Measurements from ENCODE around the gene NTHL1. TPM values are rescaled to one million over a fixed set of nuclear protein-coding genes. Genes with fewer than 3 reads are reported as not detected.

Gene NTHL1
- total RNA-seq: 10 to 100 TPM in 1 of 4 donors, 1 to 10 TPM in 3; 3.5 to 13.6 (median 6.4) TPM

GRCh38 chr16:2047330-2048115 is at the start of gene NTHL1, which contains the start of gene TSC2:
NTHL1 (minus strand) TSS chr16:2047834; CDS start chr16:2047823, 11 bp downstream.
TSC2 (plus strand) TSS chr16:2047985; CDS start chr16:2048616, 631 bp downstream.
- H3K36me3 ChIP-seq: peaks cover 0 to 20% of the 10 kb centered on the region in 2 donors
- ATAC-seq: peak; percentile 98 to 99
- peaks cover 19 to 30% of the 10 kb centered on the region in 2 donors for H3K4me1 ChIP-seq
- intact Hi-C loops (cut with DNase I; ENCODE audit: low total_unique reads): loop anchor here (1.0 to 5.0 kb wide), 2 partner anchors 24 to 975 kb away; partner anchors contain the start of genes HCFC1R1, THOC6 and TNFRSF12A
- peak within 1 kb of the TSS; percentile 71 to 91 (median 86) for H3K4me3 ChIP-seq
- DNase-seq: peak; percentile 93 to 94
- TF ChIP-seq POLR2A (IDR thresholded peaks at IDR 0.05): peak in 1 of 2 donors; percentile 45
- TF ChIP-seq CTCF (IDR thresholded peaks at IDR 0.05 in 4 of 5, conservative IDR thresholded peaks at IDR 0.05 in 1 of 5): peak in 4 of 5 experiments; percentile 39 to 70 (median 49)
- in situ Hi-C loops (cut with MboI; ENCODE audit: low sequenced_read_pairs in 4 of 4): no loop called here
- no peaks in the 10 kb centered on the region for H3K9me3 ChIP-seq
- peak within 1 kb of the TSS; percentile 70 to 88 (median 78) for H3K27ac ChIP-seq
- H3K27me3 ChIP-seq: no peaks in the 10 kb centered on the region

GRCh38 chr16:2096853-2097595 is 49.4 kb upstream of the NTHL1 start:
- intact Hi-C loops (cut with DNase I; ENCODE audit: low total_unique reads): no loop called here
- H3K4me3 ChIP-seq: no peak overlapping the region
- no peak for ATAC-seq
- no peak for TF ChIP-seq CTCF (IDR thresholded peaks at IDR 0.05 in 4 of 5, conservative IDR thresholded peaks at IDR 0.05 in 1 of 5)
- no peak for TF ChIP-seq POLR2A (IDR thresholded peaks at IDR 0.05)
- H3K9me3 ChIP-seq: no peaks in the 10 kb centered on the region
- no peaks in the 10 kb centered on the region for H3K4me1 ChIP-seq
- H3K27me3 ChIP-seq: no peaks in the 10 kb centered on the region
- H3K36me3 ChIP-seq: peaks cover 0 to 84% of the 10 kb centered on the region in 2 donors
- H3K27ac ChIP-seq: no peak overlapping the region
- no peak for DNase-seq
- in situ Hi-C loops (cut with MboI; ENCODE audit: low sequenced_read_pairs in 4 of 4): no loop called here

GRCh38 chr16:2095918-2096582 is 48.4 kb upstream of the NTHL1 start:
- no peak for ATAC-seq
- H3K4me3 ChIP-seq: no peak overlapping the region
- DNase-seq: no peak

More at GRCh38 chr16:2095918-2096582, 48.4 kb upstream of the NTHL1 start:
- H3K27ac ChIP-seq: no peak overlapping the region
- no peaks in the 10 kb centered on the region for H3K4me1 ChIP-seq
- H3K9me3 ChIP-seq: no peaks in the 10 kb centered on the region
- TF ChIP-seq POLR2A (IDR thresholded peaks at IDR 0.05) (no peak), CTCF (IDR thresholded peaks at IDR 0.05 in 4 of 5, conservative IDR thresholded peaks at IDR 0.05 in 1 of 5) (no peak)
- in situ Hi-C loops (cut with MboI; ENCODE audit: low sequenced_read_pairs in 4 of 4) (no loop called here), intact Hi-C loops (cut with DNase I; ENCODE audit: low total_unique reads) (no loop called here)
- H3K27me3 ChIP-seq: no peaks in the 10 kb centered on the region
- peaks cover 0 to 88% of the 10 kb centered on the region in 2 donors for H3K36me3 ChIP-seq

All from gastrocnemius medialis (tissue), 4 donors.